ENCODE results near the gene TEK. TPM values are rescaled to one million over a fixed set of nuclear protein-coding genes. Genes with fewer than 3 reads are reported as not detected.

Gene TEK
- total RNA-seq, 1 donor from 2014 or later = 0.15 TPM

DNA sequence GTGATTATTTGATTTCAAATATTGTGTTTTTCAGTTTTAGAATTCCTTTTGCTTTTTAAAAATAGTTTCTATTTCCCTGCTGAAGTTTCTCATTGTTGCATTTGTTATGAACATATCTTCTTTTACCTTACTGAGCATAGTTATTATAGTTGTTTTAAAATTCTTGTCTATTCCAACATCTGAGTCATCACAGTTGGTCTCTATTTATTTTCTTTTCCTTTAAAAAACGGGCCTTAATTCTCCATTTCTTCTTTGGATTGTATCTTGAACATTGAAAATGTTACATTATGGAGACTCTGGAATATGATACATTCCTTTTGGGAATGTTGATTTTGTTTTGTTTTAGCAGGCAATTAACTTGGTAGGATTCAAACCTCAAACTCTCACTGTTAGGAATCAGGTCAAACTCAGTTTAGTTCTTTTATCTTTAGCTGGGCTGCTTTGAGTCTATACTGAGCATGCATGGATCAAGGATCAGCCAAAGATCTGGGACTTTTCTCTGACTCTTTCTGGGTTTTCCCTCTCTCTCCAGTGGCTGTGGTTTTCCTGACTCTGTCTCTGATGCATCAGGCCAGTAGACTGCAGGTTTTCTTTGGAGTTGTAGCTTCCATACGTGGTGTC lies 70.3 kb downstream of the TEK start:
- no peak for DNase-seq (ENCODE audit: low read depth)

DNA sequence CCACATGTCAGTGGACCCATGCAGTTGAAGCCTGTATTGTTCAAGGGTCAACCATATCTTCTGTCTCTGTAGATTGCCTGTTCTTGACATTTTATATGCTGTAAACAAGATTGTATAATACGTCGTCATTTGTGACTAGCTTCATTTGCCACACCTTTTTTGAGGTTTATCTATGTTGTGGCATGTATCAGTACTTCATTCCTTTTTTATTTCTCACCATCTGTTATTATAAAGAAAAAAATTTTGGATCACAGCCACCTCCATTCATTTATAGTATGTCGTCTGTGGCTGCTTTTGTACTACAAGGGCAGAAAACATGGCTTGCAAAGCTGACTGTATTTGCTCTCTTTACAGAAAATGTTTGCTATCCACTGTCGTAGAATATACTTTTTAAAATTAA lies 72.4 kb downstream of the TEK start:
- DNase-seq (ENCODE audit: low read depth) = peak; percentile 5

DNA sequence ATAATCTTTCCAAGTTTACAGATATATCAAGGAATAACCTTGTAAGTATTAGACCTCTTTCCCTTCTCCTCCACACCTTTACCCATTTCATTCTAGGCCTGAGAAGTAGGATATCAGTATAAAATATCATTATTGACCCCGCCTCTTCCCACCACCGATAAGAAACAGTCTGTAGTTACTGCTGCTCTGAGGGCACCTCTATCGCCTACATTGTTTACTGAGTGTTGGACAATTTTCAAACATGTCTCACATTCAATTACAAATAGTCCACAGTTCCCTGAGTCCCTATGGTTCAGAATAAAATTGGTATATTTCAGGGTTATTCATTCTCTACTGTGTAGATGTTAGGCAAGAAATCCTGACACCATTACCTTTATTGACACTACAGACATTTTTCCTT lies 73.4 kb downstream of the TEK start:
- no peak for DNase-seq (ENCODE audit: low read depth)

DNA sequence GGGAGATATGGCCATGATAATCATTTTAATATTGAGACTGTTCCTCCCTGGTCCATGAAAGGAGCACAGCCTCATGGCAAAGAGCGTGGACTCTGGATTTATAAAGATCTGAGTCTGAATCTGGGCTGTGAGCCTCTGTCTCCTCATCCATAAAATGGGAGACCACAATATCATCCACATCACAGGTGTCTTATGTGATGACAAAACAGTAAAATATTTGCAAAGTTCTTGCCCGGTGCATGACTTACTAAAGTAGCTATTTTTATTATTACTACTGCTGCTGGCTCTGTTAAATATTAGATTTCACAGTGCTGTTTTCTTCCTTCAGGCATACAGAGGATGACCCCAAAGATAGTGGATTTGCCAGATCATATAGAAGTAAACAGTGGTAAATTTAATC lies 74.1 kb downstream of the TEK start:
- peak; percentile 20 for DNase-seq (ENCODE audit: low read depth)

DNA sequence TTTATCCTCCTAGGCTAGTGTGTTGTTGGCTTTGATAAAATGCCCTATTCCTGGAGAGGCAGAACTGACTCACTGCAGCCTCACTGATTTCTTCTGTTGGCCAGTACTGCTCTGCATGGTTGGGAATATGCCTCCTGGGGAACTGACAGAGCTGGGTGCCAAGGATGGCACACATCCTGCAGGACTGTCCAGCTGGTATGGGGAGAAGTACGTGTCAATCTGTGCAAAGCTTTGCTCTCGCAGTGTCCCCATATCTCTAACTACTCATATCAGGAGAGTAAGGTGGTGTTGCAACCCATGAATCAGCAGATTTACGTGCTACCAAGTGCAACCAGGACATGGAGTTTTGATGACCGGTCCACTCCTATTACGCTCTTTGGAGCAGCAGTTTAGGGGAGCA lies 74.7 kb downstream of the TEK start:
- DNase-seq (ENCODE audit: low read depth) = peak; percentile 36

DNA sequence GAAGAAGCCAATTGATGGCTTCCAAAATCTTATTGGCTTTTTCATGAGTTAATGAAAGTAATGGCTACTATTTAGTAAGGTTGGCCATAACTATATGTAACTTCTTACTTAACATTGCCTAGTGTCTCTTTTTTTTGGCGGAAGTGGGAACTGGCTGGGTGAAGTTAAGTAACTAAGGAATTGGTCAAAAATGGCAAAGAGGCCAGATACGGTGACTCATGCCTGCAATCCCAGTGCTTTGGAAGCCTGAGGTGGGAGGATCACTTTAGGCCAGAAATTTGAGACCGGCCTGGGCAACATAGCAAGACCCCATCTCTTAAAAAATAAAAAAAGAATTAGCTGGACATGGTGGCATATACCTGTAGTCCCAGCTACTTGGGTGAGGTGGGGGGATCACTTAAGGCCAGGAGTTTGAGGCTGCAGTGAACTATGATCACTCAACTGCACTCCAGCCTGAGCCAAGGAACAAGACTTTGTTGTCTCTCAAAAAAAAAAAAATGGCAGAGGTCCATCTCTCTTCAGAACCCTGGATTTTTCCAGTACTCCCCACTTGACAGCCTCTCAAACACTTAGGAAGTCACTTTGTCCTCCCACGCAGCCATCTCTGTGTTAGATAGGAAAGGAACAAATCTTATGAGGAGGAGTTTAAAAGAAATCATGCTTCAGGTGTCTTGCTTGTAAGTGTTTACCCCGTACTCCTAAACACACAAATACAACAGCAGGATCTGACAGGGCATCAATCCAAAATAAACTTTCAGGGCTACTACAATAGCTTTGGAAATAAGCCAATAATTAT lies 75.7 kb downstream of the TEK start:
- peak; percentile 18 for DNase-seq (ENCODE audit: low read depth)

DNA sequence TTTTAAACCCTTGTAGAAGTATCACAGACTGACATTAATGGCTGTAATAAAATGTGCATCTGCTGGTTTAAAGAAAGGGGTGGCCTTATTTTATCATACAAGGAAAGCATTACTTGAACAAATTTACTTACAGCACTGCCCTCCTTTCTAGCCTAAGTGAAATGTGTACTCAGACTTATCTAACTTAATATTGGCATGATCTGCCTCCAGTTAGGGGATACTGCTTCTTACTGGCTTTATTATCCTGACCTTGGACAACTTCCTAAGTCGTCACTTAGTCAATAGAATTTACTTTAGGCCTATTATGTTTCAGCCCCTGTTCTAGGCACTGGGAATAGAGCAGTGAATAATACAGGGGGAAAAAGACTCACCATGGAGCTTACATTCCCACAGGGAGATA lies 79.4 kb downstream of the TEK start:
- no peak for DNase-seq (ENCODE audit: low read depth)

DNA sequence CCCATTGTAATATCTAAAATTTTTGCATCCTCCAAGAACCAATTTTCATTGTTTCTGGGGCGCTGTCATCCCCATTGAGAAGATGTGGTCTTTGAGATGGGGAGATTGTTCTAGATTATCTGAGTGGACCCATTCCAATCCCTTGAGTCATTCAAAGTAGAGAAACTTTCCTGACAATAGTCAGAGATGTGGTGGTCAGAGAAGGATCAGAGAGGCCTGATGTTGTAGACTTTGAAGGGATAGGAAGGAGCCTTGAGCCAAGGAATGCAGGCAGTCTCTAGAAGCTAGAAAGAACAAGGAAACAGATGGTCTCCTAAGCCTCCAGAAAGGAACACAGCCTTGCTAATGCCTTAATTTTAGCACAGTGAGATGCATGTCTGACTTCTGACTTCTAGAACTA lies 80.4 kb downstream of the TEK start:
- DNase-seq (ENCODE audit: low read depth) = no peak

DNA sequence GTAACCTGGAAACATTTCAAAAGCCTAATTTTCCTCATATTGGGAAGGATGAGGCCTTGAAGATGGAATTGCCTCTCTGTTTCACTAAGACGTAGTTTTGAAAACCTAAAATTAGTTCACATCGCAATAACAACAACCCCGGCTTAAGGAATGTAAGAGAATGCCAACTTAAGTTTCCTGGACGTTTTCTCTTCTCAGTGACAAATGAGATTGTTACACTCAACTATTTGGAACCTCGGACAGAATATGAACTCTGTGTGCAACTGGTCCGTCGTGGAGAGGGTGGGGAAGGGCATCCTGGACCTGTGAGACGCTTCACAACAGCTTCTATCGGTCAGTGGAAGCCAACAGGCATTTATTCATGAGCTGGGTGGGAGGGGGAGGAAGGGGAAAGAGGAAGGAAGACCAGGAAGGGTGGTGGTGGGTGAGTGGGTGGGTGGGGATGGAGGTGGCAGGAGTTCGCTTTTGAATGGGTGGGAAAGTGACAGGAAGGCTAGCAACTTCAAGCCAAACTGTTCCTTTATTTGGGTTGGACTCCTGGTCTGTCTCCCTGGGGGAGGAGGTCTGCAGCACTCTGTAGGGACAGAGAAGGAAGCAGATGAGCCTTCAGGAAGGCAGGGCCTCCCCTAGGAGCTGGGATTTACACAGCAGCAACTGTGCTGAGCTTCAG lies 83.4 kb downstream of the TEK start:
- DNase-seq (ENCODE audit: low read depth) = no peak

DNA sequence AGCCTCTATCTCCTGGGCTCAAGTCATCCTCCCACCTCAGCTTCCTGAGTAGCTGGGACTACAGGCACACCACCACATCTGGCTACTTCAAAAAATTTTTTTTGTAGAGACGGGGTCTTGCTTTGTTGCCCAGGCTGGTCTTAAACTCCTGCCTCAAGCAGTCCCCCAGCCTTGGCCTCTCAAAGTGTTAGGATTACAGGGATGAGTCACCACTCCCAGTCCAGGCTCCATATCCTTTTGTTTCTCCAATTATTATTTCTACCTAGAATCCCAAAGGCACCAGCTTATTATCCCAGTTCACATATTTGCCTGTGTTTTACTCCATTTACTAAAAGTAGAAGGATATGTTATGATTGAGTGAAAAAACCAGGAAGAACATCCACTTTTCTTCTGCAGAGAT lies 84.9 kb downstream of the TEK start:
- DNase-seq (ENCODE audit: low read depth) = no peak

DNA sequence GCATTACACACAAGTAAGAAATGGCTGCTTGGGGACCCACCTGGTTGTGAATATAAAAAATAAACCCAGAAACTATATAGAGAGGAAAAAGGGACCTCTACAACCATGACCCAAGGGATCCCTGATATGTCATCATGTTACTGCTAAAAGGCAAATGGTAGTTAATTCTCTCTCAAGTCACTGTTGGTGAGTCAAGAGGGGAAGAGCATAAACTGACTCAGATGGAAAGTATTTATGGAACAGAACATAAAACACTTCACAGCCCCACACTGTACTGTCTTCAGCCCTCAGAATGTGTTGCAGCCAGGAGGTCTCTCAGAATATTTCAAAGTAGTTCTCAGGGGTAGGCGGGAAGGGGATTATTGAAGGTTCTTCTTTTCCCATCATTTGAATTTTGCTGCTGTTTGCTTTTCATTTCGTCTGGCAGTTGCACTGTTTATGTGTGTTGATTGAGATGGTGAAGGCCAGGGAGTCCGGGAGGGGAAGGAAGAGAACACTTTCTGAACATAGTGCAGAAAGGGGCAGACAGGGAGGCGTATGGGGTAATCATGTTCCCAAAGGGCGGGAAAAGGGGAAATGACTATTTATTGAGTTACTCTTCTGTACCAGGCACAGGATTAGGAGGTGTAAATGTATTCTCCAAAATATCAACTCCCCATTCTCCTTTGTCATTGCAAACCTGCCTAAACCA lies 85.5 kb downstream of the TEK start:
- peak; percentile 86 for DNase-seq (ENCODE audit: low read depth)

DNA sequence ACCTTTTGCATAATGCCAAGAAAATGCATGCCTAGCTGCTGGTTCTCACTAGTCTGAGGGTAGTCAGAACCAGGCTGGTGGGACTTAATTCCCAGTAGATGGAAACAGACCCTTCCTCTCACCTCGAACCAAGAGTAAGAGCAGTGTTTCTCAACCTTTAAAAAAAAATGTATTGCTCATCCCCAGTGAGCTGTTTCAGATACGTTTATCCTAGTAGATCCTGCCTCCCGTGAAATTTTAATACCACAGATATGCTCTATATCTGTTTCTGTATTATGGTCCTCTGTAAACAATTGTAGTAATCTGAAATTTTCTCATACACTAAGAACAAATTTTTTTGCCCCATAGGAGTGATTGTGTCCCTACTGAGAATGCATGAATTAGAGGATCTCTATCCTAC lies 86.2 kb downstream of the TEK start:
- no peak for DNase-seq (ENCODE audit: low read depth)

DNA sequence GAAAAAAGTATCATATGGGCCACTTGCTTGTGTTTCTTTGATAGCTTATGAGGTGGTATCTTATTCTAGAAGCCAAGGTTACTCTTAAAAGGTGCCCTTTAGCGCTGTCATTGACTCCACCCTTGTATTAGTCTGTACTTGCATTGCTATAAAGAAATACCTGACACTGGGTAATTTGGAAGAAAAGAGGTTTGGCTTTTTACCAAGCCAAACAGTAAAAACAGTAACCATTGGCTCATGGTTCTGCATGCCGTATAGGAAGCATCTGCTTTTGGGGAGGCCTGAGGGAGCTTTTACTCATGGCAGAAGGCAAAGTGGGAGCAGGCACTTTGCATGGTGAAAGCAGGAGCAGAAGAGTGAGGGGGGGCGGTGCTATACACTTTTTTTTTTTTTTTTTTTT lies 87.4 kb downstream of the TEK start:
- DNase-seq (ENCODE audit: low read depth) = no peak

DNA sequence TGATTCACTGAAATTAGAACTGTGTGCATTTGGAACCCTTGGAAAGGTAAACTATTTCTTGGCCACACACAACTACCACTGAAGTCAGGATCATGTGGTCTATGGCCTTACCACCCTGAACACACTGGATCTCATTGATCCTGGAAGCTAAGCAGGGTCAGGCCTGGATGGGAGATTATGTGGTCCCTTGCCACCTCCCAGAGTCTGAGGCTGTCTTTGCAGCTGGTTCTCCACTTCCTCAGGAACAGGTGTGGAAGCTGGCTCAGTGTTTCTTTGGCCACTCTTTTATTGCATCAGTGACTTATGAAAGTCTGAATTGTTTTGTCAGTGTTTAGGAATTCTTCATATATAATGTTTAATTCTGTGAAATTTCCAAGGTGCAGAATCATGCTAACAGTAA lies 89.2 kb downstream of the TEK start:
- peak; percentile 33 for DNase-seq (ENCODE audit: low read depth)

DNA sequence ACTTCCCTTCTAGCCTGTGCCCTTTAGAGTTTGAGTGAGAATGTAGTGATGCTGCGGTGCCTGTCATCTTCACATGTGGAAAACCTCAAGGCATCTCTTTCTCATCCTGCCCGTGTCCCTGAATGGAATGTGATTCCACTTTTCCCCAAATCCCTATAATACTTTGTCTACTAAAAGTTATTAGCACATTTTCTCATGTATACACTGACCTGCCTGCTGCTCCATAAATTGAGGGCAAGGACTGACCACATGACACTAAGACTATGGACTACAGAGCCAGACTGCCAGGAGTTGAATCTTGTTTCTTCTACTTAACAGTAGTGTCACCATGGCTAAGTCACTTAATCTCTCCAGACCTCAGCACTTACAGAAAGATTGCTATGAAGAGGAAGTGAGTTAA lies 93.0 kb downstream of the TEK start:
- DNase-seq (ENCODE audit: low read depth) = no peak

DNA sequence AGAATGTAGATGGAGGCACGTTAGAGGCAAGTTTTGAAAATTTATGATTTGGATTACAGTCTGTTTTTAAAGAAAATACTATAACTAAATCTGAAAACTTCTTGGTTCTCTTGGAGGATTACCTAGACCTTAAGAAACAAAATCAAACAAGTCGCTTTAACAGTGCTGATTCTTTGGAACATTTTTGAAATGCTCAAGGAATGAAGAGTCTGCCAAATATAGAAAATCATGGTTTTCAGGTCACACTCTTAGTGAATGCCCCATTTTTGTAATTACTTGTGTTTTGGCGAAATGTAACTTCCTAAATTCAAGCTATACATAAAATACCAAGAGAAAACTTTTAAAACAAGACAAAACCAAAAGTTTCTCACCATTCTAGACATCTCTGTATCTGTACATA lies 94.8 kb downstream of the TEK start:
- DNase-seq (ENCODE audit: low read depth) = no peak

DNA sequence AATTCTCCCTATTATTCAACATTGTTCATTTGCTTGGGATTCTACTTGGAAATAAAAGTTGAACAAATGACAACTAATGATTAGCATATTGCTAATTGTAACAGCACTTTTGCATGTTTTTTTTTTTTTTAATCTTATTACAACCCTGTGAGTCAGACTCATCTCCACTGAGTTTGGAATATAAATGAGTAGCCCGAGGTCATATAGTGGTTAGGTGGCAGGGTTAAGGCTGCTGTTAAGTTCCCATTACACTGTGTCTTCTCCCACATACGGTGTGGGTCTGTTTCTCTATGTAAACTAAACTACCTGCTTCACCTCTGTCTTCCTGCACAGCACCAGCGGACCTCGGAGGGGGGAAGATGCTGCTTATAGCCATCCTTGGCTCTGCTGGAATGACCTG lies 95.6 kb downstream of the TEK start:
- DNase-seq (ENCODE audit: low read depth) = peak; percentile 71

DNA sequence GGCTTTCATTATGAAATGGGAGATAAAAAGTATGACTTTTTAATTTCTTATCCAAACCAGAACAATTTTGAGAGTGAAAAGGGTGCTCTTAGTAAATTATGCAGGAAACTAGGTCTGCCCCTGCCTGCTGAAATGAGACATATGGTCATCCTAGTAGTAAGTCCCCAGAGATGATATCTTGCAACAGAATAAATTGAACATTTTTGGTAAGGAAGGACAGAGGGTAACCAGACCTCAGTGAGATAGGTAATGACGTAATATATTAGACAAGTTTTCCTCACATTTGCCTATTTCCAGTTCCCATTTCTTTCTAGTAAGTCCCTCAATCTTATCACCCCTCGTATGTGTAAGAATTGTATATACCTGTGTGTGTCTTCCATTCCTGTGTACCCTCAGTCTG lies 96.2 kb downstream of the TEK start:
- DNase-seq (ENCODE audit: low read depth) = no peak

DNA sequence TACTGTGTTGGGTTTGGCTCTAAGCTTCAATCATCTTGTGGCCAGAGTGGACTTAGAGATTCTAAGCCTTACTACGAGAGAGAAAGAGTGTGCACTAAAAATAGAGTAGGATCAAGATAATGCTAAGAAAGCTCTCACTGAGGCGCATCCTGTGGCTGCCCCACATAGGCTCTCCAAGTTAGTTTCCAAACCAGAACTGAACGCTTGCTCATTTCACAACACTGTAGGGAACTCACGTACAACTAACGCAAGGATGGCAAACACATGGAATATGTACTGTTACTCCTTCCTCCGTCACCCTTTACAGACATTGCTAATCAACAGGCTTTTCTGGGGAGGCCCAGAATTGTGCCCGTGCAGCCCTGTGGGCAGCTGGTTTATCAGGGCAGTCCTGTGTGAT lies 97.0 kb downstream of the TEK start:
- DNase-seq (ENCODE audit: low read depth) = no peak

DNA sequence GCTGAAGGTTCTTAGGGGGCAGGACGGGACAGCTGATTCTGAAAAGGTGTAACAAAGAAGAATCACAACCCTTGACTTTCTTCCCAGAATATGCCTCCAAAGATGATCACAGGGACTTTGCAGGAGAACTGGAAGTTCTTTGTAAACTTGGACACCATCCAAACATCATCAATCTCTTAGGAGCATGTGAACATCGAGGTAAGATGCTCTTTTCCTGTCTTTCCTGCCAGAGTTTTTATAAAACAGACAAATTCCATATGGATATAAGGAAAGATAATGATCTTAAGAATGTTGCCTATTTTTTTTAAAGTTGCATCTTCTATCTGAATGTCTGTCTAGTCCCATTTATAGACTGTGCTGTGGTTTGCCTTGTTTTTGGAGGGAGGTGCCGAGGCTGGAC lies 100.0 kb downstream of the TEK start:
- DNase-seq (ENCODE audit: low read depth) = no peak

DNA sequence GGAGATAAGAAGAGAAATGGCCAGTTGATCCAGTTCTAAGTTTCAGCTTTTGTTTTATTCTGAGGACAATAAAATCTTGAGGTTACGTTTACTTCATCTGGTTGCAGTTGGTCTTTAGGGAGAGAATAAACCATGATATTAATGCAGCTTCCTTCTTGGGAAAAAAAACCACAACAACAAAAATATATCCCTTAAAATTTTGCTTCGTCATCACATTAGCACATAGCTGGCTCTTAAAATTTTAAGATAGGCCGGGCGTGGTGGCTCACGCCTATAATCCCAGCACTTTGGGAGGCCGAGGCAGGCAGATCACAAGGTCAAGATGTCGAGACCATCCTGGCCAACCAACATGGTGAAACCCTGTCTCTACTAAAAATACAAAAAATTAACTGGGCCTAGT lies 101.6 kb downstream of the TEK start:
- DNase-seq (ENCODE audit: low read depth) = no peak

DNA sequence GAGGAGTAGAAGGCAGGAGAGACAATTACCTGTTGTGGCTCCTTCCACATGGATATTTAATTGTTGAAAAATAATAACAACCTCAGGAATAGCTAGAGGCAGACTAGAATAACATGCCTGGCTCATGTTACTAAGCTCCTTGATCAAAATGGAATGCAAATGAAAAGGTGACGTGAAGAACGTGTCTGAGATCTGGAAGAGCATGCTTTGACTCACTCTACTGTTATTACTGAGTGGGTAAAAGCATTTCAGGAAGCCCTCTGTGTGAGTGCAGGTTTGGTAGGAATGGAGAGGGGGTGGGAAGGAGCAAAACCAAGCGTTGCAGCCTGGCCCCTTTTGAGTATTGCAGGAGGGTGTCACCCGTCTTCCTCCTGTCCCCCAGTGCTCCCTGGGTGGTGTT lies 103.2 kb downstream of the TEK start:
- peak; percentile 20 for DNase-seq (ENCODE audit: low read depth)

DNA sequence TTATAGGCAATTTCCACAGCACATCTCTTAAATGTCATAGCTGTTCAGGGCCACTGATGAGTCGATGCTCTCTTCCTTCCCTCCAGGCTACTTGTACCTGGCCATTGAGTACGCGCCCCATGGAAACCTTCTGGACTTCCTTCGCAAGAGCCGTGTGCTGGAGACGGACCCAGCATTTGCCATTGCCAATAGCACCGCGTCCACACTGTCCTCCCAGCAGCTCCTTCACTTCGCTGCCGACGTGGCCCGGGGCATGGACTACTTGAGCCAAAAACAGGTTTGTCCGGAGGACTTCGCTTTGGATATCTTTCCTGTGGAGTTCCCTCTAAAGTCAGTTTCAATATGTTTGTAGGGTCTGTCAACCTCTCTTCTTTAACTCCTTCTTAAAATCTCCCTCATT lies 103.6 kb downstream of the TEK start:
- DNase-seq (ENCODE audit: low read depth) = no peak
